Skeletal muscle cell (primary cell): ENCODE data around the gene EVA1C.
"Not testable (repeated sequence)": the region's sequence is repeated elsewhere in the genome, so short reads cannot be mapped to it uniquely, and the experiment has no call there.

Experiments used
- DNase-seq: peaks from one replicate; pipeline ENCODE4 v3.0.0-alpha.2; 2010; ENCODE audit warnings: low read depth
- H3K4me3 ChIP-seq: 2 replicates; pipeline ENCODE4 v1.5.1; 2011; ENCODE audit warnings: low read depth, mild to moderate bottlenecking, control low read depth, low read length, moderate library complexity

The EVA1C gene

GRCh38 chr21:32455548-32455947 is 43.0 kb downstream of the EVA1C start:
- no peak overlapping the region for H3K4me3 ChIP-seq
- no peak for DNase-seq

DNA sequence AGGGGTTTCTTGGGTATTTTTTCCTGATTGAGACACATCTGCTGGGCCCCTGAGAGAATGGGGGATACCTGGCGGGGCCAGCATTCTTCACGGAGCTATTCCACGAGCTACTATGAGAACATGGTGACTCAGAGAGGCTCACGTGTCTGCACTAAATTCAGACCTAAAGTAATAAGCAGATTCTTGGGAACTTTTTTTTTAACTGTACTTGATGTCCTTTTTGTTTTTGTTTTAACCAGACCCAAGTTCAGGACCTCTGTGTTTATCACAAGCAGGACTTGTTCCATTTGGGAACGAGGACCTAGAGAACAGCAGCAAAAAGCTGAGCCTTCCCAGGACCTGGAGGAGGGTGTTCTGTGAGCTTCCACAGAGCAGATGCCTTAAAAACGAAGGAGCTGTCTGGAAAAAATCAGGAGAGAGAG is 44.0 kb downstream of the EVA1C start:
- H3K4me3 ChIP-seq, result no peak overlapping the region
- DNase-seq, result no peak

- DNase-seq, result no peak
- no peak overlapping the region for H3K4me3 ChIP-seq
Measured at GRCh38 chr21:32457360-32457840, 44.9 kb downstream of the EVA1C start.

DNA sequence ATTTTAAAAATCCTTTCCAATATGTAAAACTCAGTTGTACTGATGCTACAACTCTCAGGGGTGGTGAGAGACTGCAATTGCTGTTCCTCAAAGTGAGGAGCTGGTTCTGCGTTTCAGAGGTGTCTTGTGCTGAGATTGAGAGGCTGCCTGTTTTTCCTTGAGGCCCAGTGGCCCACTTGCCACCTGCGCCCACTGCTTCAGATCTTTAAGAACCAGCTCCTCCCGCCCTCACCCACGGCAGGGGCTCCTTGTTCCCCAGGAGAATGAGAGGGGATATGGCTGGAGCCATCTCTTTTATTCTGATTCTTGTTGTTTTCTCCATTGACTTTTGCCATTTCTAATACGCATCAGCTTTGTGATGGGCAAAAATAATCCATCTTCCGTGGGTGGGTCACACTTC is 45.5 kb downstream of the EVA1C start:
- no peak for DNase-seq
- H3K4me3 ChIP-seq, result no peak overlapping the region

DNA sequence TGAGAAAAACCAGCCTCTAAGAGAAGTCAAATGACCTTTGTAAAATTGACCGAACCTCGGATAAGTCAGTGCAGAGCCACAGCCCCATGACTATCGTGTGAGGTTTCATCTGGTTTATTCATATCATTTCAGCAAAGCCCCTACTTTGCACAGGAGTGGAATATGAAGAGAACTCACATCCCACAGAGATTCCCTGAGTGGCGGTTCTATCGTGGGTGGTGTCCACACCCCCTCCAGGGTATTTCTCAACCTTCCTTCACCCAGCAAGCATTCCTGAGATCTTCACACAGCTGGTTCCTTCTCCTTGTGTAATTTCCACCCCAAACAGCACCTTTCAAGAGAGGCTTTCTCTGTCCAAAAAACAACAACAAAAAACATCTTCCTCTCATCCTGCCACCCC is 47.5 kb downstream of the EVA1C start:
- H3K4me3 ChIP-seq, result no peak overlapping the region
- DNase-seq, result no peak

GRCh38 chr21:32461503-32461902 is 49.0 kb downstream of the EVA1C start:
- H3K4me3 ChIP-seq, result no peak overlapping the region
- no peak for DNase-seq

- not testable (repeated sequence) for DNase-seq, H3K4me3 ChIP-seq
Measured at GRCh38 chr21:32462564-32462963, 50.1 kb downstream of the EVA1C start.

DNA sequence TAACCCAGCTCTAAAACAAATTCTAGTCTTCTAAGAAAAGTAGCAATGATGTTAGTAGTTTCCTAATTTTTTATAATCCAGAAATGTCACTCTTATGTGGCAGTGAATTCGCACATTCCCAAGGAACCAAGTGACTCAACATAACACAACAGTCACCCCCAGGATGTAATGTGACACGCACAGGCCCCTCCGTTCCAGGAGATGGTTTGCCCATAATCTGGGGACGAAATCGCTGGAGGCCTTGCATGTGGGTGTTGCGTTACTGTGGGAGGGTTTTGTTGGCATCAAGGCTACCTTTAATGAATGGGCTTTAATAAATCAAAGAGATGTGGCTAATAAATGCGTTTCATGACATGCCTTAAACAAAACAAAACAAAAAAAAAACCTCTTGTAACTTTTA is 50.9 kb downstream of the EVA1C start:
- H3K4me3 ChIP-seq, result no peak overlapping the region
- DNase-seq, result no peak

- H3K4me3 ChIP-seq, result no peak overlapping the region
- peak; percentile 29 for DNase-seq
Measured at GRCh38 chr21:32463889-32464300, 51.4 kb downstream of the EVA1C start.

DNA sequence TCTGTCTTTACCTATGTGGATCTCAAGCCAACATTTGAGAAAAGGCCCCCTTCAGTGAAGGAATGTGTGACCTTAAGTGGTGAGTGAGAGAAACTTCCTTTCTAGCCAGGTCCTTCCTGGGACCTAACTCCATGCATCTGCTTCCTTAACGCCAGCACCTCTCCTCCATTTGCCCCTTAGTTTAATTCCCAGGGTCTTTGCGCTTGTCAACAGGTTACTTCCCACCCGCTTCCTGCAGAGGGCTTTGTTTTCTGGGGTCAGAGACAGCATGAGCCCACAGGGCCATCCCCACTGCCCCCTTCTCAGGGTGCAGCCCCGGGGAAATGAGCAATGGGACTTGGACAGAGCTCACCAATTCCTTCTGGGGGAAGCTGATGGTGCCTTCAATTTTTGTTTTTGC is 54.8 kb downstream of the EVA1C start:
- H3K4me3 ChIP-seq, result no peak overlapping the region
- no peak for DNase-seq

DNA sequence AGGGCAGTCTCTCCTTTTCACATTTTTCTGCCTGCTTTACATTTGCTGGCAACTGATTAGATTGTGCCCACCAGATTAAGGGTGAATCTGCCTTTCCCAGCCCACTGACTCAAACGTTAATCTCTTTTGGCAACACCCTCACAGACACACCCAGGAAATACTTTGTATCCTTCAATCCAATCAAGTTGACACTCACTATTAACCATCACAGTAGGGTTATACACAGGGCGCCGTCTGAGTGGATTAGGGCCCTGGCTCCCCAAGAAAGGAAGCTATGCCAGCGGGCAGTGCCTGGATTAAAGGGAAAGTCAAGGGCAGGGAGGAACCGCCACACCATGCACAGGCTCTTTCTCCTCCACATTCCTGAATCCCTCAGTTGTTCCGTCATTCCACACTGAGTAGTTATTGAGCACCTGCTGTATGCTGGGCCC is 56.2 kb downstream of the EVA1C start:
- no peak for DNase-seq

DNA sequence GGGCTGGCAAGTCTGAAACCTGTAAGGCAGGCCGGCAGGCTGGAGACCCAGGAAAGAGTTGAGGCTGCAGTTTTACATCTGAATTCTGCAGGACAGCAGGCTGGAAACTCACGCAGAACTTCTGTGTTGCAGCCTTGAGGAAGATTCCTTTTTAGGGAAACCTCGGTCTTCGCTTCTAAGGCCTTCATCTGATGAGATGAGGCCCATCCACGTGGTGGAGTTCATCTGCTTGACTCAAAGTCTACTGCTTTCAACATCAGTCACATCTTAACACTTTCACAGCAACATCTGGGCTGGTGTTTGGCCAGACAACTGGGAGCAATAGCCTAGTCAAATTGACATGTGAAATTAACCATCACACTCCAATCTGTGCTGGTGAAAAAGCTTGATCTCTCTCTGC is 57.1 kb downstream of the EVA1C start:
- H3K4me3 ChIP-seq, result no peak overlapping the region
- no peak for DNase-seq

More for the DNA sequence above, 56.2 kb downstream of the EVA1C start:
- H3K4me3 ChIP-seq, result no peak overlapping the region

GRCh38 chr21:32470206-32470605 is 57.7 kb downstream of the EVA1C start:
- no peak for DNase-seq
- H3K4me3 ChIP-seq, result no peak overlapping the region

DNA sequence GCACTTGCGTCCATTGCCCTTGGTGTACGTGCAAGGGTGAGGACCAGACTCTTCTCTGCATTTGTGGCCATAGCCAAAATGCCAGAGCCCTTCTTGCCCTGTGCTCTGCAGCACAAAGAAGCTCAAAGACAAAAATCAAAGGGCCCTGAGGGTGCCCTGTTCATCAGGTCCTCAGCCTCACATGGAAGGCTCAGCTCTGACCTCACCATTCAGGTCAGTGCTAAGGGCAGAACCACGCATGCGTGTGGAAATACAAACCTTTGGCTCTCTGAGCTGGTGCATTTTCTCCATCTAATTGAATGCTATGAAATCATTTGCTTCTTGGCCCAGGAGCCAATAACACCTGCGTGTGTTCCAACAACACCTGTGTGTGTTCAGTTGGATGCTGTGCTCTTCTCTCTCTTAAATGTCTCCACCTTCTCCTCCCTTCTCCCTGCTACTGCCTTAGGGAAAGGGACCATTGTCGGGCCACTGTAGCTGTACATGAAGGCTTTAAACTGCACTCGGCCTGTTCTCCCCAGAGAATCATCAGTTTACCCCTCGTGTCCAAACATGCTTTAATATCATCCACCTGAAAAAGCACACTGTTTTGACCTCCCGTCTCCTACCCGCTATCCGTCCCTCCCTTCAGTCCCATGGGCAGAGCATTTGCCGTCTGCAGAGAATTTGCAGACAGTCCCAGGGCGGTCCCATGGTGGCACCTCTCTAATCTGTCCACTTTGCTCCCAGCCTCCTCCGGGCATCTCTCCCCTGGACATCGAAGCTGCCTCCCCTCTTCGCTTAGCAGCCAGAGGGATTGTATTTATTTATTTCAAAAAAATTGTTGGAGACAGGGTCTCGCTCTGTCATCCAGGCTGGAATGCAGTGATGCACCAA is 60.6 kb downstream of the EVA1C start:
- no peak overlapping the region for H3K4me3 ChIP-seq

DNA sequence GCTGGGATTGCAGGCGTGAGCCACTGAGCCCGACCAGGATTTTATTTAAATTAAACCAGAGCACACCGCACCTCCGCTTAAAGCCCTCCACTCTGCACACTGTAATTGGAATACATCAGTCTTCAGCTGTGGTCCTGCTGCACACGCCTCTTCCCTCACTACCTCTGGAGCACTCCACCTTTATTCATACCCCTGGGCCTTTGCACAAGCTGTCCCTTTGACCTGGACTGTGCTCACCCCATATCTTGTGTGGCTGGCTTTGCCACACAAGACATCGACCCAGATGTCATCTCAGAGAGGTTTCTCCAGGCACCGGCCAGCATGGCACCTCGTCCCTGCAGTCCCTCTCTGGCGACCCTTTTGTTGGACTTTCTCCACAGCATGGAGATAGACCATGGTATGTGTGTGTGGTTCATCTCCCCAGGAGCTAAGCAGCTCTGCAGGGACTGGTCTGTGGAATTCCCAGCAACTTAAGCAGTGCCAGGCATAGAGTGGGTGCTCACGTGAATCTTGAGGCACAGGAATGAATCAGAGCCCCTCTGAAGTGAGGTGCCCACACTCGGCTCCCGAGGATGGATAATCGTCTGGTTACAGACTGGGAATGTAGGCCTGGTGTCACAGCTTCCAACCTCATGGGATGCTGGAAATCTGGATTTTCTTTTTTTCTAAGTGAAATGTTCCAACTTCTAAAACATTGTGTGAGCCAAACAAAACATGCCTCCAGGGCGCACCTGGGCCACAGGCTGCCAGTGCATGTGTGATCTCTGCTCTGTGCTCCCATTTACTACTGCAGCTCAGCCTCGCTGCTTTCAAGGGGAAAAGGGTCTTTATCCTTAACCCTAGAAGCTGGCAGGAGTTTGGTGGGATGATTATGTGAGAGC is 61.9 kb downstream of the EVA1C start:
- no peak for DNase-seq
- H3K4me3 ChIP-seq, result no peak overlapping the region

More for the DNA sequence above, 60.6 kb downstream of the EVA1C start:
- DNase-seq, result no peak

DNA sequence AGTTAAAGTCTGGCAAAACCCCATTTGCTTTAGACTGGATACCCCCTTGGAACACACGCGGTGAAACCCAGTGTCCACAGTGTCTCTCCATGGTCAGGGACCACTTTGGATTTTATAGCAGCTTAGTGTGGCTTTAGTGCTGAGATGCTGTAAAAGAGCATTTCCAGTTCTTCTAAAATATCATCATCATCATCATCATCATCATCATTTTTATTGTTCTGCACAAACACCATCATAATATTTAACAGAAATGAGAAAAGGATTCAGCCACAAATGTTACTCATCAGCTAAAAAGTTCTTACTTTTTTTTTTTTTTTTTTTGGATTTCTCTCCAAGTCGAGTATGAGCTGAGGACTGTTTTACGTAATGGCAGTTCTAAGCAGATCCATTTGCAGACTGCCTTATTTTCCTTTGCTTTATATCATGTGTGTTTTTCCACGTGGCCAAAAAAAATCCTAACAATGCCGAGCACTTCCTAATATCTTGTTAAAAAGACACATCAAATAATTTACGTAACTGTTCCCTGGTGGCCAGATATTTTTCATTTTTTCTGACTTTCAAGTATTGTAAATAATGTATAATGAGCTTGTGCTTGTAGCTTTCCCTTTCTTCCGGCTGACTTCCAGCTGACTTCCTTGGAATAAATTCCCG is 62.8 kb downstream of the EVA1C start:
- no peak overlapping the region for H3K4me3 ChIP-seq
- no peak for DNase-seq

GRCh38 chr21:32476661-32477423 is 64.3 kb downstream of the EVA1C start:
- DNase-seq, result no peak
- H3K4me3 ChIP-seq, result no peak overlapping the region

- H3K4me3 ChIP-seq, result no peak overlapping the region
- no peak for DNase-seq
Measured at GRCh38 chr21:32477424-32477745, 64.9 kb downstream of the EVA1C start.

GRCh38 chr21:32481875-32482408 is 69.4 kb downstream of the EVA1C start:
- no peak for DNase-seq

More at GRCh38 chr21:32481875-32482408, 69.4 kb downstream of the EVA1C start:
- no peak overlapping the region for H3K4me3 ChIP-seq
